ENCODE measurements around the gene PDE6A.

GRCh38 chr5:149916334-149917072 is 28.1 kb downstream of the PDE6A start:
- TF ChIP-seq CTCF (IDR thresholded peaks at IDR 0.05; ENCODE audit: insufficient read depth, low read depth, low read length) (no peak), EZH2 (IDR thresholded peaks at IDR 0.05; ENCODE audit: insufficient read depth, low read length) (no peak)
